ENCODE data around the gene EML2. TPM values are rescaled to one million over a fixed set of nuclear protein-coding genes. Genes with fewer than 3 reads are reported as not detected.

EML2 gene
- total and polyA plus RNA-seq, 10 of the 15 experiments (the other 5 are each of a cell fraction or from before 2014, with no cell fraction given): 1.6 to 64.0 (median 27.5) TPM

- TF ChIP-seq, protein P1, sequence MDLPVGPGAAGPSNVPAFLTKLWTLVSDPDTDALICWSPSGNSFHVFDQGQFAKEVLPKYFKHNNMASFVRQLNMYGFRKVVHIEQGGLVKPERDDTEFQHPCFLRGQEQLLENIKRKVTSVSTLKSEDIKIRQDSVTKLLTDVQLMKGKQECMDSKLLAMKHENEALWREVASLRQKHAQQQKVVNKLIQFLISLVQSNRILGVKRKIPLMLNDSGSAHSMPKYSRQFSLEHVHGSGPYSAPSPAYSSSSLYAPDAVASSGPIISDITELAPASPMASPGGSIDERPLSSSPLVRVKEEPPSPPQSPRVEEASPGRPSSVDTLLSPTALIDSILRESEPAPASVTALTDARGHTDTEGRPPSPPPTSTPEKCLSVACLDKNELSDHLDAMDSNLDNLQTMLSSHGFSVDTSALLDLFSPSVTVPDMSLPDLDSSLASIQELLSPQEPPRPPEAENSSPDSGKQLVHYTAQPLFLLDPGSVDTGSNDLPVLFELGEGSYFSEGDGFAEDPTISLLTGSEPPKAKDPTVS (IDR thresholded peaks at IDR 0.05; ENCODE audit: low read depth, low read length): no peak
- no peak for TF ChIP-seq JUND (IDR thresholded peaks at IDR 0.05; ENCODE audit: low read depth, low read length)
These were observed 45.7 kb downstream of the EML2 start (continued) for GRCh38 chr19:45593520-45593919.

DNA sequence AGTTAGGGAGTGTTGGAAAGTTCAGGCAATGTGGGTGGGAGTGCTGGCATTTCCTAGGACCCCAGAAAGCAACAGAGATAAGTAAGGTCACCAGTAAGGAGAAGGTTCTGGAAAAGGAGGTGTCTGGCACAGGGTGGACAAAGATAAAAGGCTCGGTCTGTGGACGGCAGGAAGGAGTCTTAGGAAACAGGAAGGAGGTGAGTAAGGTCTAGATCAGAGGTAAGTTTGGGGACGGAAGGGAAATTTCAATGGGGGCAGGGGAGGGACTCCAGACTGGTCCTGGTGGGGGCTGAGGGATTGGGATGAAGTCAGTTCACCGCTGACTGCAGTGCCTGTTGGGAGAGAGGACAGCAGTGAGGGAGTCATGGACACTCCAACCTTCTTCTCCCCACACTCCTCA is 46.8 kb downstream of the EML2 start:
- H3K4me1 ChIP-seq (ENCODE audit: control insufficient read depth, insufficient read depth, low read length): no peaks in the 10 kb centered on the region; the same call in 1 of the 2 replicates
- FAIRE-seq (no peak), DNase-seq (ENCODE audit: low read depth, low spot score) (no peak), ATAC-seq (no peak)
- in situ Hi-C loops (cut with MboI): no loop called here
- no peak overlapping the region for H3K4me2 ChIP-seq (ENCODE audit: control insufficient read depth, insufficient read depth)
- SMC1A ChIA-PET (ENCODE audit: uncharacterized antibody, unreplicated experiment): no interaction called here
- no peak overlapping the region for H2AFZ ChIP-seq (ENCODE audit: control insufficient read depth, low read depth, low read length)
- no peak overlapping the region for H3K4me3 ChIP-seq
- no peaks in the 10 kb centered on the region for H3K36me3 ChIP-seq (ENCODE audit: control insufficient read depth in 2 of 2, insufficient read depth in 2 of 2, low read length in 1 of 2)
- CTCF ChIA-PET: no interaction called here
- intact Hi-C loops (cut with micrococcal nuclease; ENCODE audit: unreplicated experiment): no loop called here
- no peak for TF ChIP-seq NKRF (conservative IDR thresholded peaks at IDR 0.05)
- no TSS peak for BruUV-seq (replicated peaks)
- RAD21 ChIA-PET (ENCODE audit: unreplicated experiment): interaction anchor here (0.6 kb wide), 1 partner anchor 231 kb away, joined by 5 read pairs; no protein-coding TSS in a partner anchor
- POLR2A ChIA-PET: no interaction called here
- 18% methylated on average over 4 of the region's 4 CpGs for WGBS (ENCODE audit: insufficient coverage, insufficient replicate concordance, low lambda C conversion rate, missing lambda C conversion rate)
- H4K20me1 ChIP-seq (ENCODE audit: control insufficient read depth, insufficient read depth): no peaks in the 10 kb centered on the region
- no peaks in the 10 kb centered on the region for H3K79me2 ChIP-seq (ENCODE audit: control insufficient read depth, insufficient read depth, low read length)
- H3K9ac ChIP-seq (ENCODE audit: control insufficient read depth, insufficient read depth, low read length): no peak overlapping the region
- H3K27ac ChIP-seq (ENCODE audit: control insufficient read depth, insufficient read depth): no peak overlapping the region
- H3K27me3 ChIP-seq (replicated peaks in 1 of 2; ENCODE audit: control insufficient read depth in 2 of 2, insufficient read depth in 2 of 2, low read length in 1 of 2): no peaks in the 10 kb centered on the region
- no peaks in the 10 kb centered on the region; the same call in 2 of the 3 replicates for H3K9me3 ChIP-seq (replicated peaks; ENCODE audit: control insufficient read depth, insufficient read depth, low read length)

Data from GM12878 (cell line).